KMS-11 (cell line): Measurements from ENCODE around the gene HSPA1B.
"Not testable (repeated sequence)": the region's sequence is repeated elsewhere in the genome, so short reads cannot be mapped to it uniquely, and the experiment has no call there.

Experiments used
- H2AFZ ChIP-seq: fragments of 200-600 bp; sonication (generic); 2 replicates; pipeline ENCODE4 v1.6.1; 2016; ENCODE audit warnings: antibody characterized with exemption, mixed run types, low read depth
- H3K27ac ChIP-seq: fragments of 200-600 bp; sonication (generic); 2 replicates; pipeline ENCODE4 v1.6.1; 2016; ENCODE audit warnings: mild to moderate bottlenecking, mixed run types
- H3K27me3 ChIP-seq: fragments of 200-600 bp; sonication (generic); 2 replicates; pipeline ENCODE4 v1.6.1; 2017; ENCODE audit warnings: mild to moderate bottlenecking, low read depth, mixed run types, moderate library complexity; ENCODE audit not compliant: insufficient read depth
- H3K36me3 ChIP-seq: fragments of 200-600 bp; sonication (generic); 2 replicates; pipeline ENCODE4 v1.6.1; 2017; ENCODE audit warnings: mild to moderate bottlenecking, mixed run types; ENCODE audit not compliant: insufficient read depth
- H3K4me1 ChIP-seq: fragments of 200-600 bp; sonication (generic); 2 replicates; pipeline ENCODE4 v1.6.1; 2016; ENCODE audit warnings: mild to moderate bottlenecking, low read depth, mixed run types; ENCODE audit not compliant: poor library complexity, severe bottlenecking
- H3K4me2 ChIP-seq: fragments of 200-600 bp; sonication (generic); 2 replicates; pipeline ENCODE4 v1.7.0; 2016; ENCODE audit warnings: mild to moderate bottlenecking, mixed run types
- H3K4me3 ChIP-seq: fragments of 200-600 bp; sonication (generic); IDR thresholded peaks from 2 replicates; pipeline ENCODE4 v1.6.1; 2017; ENCODE audit warnings: low read depth, low read length, mixed read lengths; ENCODE audit not compliant: insufficient read depth
- H3K79me2 ChIP-seq: fragments of 200-600 bp; sonication (generic); 2 replicates; pipeline ENCODE4 v1.6.1; 2016; ENCODE audit warnings: low read depth, mixed run types; ENCODE audit not compliant: insufficient read depth
- H3K9ac ChIP-seq: fragments of 200-600 bp; sonication (generic); 2 replicates; pipeline ENCODE4 v1.6.1; 2016; ENCODE audit warnings: mild to moderate bottlenecking, mixed run types
- H4K20me1 ChIP-seq: fragments of 200-600 bp; sonication (generic); 2 replicates; pipeline ENCODE4 v1.6.1; 2016; ENCODE audit warnings: mild to moderate bottlenecking, mixed run types; ENCODE audit not compliant: insufficient read depth
- TF ChIP-seq, protein P1 (sequence below): fragments of 200-600 bp; sonication (generic); conservative IDR thresholded peaks from 2 replicates; pipeline ENCODE4 v1.6.1; 2017; ENCODE audit warnings: low read depth, mild to moderate bottlenecking, antibody characterized with exemption, low read length, moderate library complexity, mixed read lengths

HSPA1B gene

DNA sequence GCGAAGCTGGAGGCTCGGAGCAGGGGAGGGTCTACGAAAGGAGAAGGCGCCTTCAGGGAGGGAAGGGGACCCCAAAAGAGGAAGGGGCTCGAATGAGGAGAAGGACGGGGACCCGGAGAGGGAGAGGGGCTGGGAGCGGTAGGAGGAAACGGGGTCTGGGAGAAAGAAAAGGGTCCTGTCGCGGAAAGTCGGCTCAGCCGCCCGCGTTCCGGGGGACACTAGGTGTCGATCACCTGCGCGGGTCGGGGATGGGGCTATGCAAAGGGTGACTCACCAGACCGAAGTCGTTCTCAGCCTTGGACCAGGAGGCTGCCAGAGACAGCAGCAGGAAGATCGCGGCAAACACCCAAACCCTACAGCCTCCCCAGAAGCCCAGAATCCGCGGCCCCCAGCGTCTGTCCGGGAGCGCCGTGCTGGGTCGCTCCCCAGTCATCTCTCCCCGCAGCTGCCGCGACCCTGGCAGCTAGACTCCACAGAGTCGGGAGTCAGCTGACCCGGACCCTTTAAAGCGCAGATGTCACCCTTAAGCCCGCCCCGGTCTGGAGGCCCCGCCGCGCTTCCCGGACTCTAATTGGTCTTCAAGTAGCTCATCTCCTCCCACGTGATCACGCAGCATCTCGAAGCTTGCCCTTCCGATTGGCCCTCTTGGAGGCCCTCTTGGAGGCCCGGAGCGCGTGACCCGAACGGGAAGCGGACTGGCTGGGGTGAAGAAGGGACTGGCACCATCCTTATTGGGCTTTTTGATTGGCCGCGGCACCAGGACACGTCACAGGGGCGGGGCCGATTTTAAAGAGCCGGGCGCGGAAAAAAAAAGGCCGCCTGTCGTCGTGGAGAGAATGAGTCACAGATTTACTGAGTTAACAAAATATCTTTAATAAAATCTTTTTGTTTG, 35.1 kb downstream of the HSPA1B start, which contains the start of gene NEU1:
Gene NEU1 (minus strand): TSS at position 478 of the 892 bp plus-strand sequence. CDS start 45 bp downstream, at position 433.
- Histone ChIP-seq H3K79me2 (no peaks in the 10 kb centered on the region), H4K20me1 (no peaks in the 10 kb centered on the region), H3K4me3 (no peak within 1 kb of the TSS), H2AFZ (peak within 1 kb of the TSS; percentile 65), H3K4me2 (peak within 1 kb of the TSS; percentile 97), H3K9ac (peak within 1 kb of the TSS; percentile 84), H3K27ac (peak within 1 kb of the TSS; percentile 87), H3K36me3 (no peaks in the 10 kb centered on the region), H3K4me1 (peaks cover 10% of the 10 kb centered on the region), H3K27me3 (no peaks in the 10 kb centered on the region)
- TF ChIP-seq, protein P1, sequence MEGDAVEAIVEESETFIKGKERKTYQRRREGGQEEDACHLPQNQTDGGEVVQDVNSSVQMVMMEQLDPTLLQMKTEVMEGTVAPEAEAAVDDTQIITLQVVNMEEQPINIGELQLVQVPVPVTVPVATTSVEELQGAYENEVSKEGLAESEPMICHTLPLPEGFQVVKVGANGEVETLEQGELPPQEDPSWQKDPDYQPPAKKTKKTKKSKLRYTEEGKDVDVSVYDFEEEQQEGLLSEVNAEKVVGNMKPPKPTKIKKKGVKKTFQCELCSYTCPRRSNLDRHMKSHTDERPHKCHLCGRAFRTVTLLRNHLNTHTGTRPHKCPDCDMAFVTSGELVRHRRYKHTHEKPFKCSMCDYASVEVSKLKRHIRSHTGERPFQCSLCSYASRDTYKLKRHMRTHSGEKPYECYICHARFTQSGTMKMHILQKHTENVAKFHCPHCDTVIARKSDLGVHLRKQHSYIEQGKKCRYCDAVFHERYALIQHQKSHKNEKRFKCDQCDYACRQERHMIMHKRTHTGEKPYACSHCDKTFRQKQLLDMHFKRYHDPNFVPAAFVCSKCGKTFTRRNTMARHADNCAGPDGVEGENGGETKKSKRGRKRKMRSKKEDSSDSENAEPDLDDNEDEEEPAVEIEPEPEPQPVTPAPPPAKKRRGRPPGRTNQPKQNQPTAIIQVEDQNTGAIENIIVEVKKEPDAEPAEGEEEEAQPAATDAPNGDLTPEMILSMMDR = no peak

DNA sequence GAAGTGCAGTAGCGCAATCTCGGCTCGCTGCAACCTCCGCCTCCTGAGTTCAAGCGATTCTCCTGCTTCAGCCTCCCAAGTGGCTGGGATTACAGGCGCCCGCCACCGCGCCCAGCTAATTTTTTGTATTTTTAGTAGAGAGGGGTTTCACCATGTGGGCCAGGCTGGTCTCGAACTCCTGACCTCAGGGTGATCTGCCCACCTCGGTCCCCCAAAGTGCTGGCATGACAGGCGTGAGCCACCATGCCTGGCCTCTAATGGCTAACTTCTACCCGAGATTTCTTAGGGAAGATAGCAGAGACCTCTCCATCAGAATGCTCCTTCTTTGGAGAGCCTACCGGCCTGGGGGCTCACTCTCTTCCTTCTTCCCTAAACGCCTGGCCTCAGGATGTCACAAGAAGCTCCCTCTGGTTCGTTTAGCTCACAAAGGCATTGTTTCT, 36.6 kb downstream of the HSPA1B start:
- TF ChIP-seq, protein P1 = 0 out of 2 replicates have a peak, but pooled peaks have one; percentile 27
- H3K27ac ChIP-seq = peak overlapping the region; percentile 87

DNA sequence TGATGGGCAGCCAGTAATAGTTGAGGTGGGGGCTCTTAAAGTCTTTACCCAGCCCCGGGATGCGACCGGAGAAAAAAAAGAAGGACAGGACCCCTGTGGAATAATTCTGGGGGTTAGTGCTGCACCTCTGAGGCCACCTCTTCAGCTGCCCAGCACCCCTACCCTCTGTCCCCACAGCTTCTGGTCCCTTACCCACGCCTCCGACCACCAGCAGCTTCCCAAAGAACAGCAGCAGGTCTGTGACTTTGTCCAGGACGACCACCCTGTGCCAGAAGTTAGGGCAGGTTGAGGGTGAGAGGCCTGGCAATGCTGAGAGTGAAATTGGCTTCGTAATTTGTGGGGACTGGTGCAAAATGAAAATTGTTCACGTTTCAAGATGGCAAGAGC, 37.3 kb downstream of the HSPA1B start:
- Histone ChIP-seq H3K9ac (no peak overlapping the region), H3K27ac (no peak overlapping the region), H3K27me3 (peaks cover 6% of the 10 kb centered on the region; the same call in 1 of the 2 replicates), H4K20me1 (no peaks in the 10 kb centered on the region), H3K4me3 (no peak overlapping the region), H3K4me1 (peaks cover 10% of the 10 kb centered on the region), H3K4me2 (no peak overlapping the region; the same call in 1 of the 2 replicates), H2AFZ (no peak overlapping the region), H3K36me3 (no peaks in the 10 kb centered on the region), H3K79me2 (no peaks in the 10 kb centered on the region)
- TF ChIP-seq, protein P1 = no peak

More for the DNA sequence above, 36.6 kb downstream of the HSPA1B start:
- peak overlapping the region; percentile 84 for H3K9ac ChIP-seq
- H3K4me1 ChIP-seq, H3K27me3 ChIP-seq, H3K36me3 ChIP-seq, H4K20me1 ChIP-seq, H3K4me3 ChIP-seq, H3K79me2 ChIP-seq: not testable (repeated sequence)
- peak overlapping the region; percentile 65 for H2AFZ ChIP-seq
- H3K4me2 ChIP-seq = peak overlapping the region; percentile 81

- Histone ChIP-seq H4K20me1 (no peaks in the 10 kb centered on the region), H3K36me3 (no peaks in the 10 kb centered on the region), H3K27ac (no peak overlapping the region), H3K9ac (no peak overlapping the region), H3K4me1 (peaks cover 10% of the 10 kb centered on the region), H3K27me3 (peaks cover 6% of the 10 kb centered on the region; the same call in 1 of the 2 replicates), H3K79me2 (no peaks in the 10 kb centered on the region), H2AFZ (no peak overlapping the region), H3K4me3 (no peak overlapping the region), H3K4me2 (no peak overlapping the region)
- TF ChIP-seq, protein P1 = no peak
These were observed 37.9 kb downstream of the HSPA1B start for GRCh38 chr6:31865205-31866118.

- H3K36me3 ChIP-seq, H4K20me1 ChIP-seq, H3K4me3 ChIP-seq, H3K4me1 ChIP-seq, H3K9ac ChIP-seq, H3K4me2 ChIP-seq, H3K79me2 ChIP-seq, H2AFZ ChIP-seq, H3K27ac ChIP-seq, H3K27me3 ChIP-seq: not testable (repeated sequence)
These were observed 41.1 kb downstream of the HSPA1B start for GRCh38 chr6:31868658-31868971.
